Prostate gland (tissue), 2 donors: ENCODE data around the gene PCDH1.
"Not testable (repeated sequence)": the region's sequence is repeated elsewhere in the genome, so short reads cannot be mapped to it uniquely, and the experiment has no call there.

Source experiments
- POLR2A ChIP-seq: fragments of 450-650 bp; IDR thresholded peaks from one replicate; pipeline ENCODE4 v1.6.1; 2016; ENCODE audit warnings: antibody characterized with exemption, mild to moderate bottlenecking
- POLR2AphosphoS5 ChIP-seq: sonication (generic); formaldehyde crosslinking; IDR thresholded peaks from one replicate; pipeline ENCODE4 v1.6.1; 2017; ENCODE audit warnings: antibody characterized with exemption
- TF ChIP-seq, protein P1 (sequence below), 4 experiments: fragments of 200-600 bp in 2 of 4; fragments of 450-650 bp in 2 of 4; sonication (generic) in 2 of 4; IDR thresholded peaks; 1 replicate in 3 of 4; 2 replicates in 1 of 4; pipeline ENCODE4 v1.5.1; 2016 to 2019; ENCODE audit warnings: antibody characterized with exemption in 4 of 4, mild to moderate bottlenecking in 2 of 4, moderate library complexity in 2 of 4

- TF ChIP-seq, protein P1, sequence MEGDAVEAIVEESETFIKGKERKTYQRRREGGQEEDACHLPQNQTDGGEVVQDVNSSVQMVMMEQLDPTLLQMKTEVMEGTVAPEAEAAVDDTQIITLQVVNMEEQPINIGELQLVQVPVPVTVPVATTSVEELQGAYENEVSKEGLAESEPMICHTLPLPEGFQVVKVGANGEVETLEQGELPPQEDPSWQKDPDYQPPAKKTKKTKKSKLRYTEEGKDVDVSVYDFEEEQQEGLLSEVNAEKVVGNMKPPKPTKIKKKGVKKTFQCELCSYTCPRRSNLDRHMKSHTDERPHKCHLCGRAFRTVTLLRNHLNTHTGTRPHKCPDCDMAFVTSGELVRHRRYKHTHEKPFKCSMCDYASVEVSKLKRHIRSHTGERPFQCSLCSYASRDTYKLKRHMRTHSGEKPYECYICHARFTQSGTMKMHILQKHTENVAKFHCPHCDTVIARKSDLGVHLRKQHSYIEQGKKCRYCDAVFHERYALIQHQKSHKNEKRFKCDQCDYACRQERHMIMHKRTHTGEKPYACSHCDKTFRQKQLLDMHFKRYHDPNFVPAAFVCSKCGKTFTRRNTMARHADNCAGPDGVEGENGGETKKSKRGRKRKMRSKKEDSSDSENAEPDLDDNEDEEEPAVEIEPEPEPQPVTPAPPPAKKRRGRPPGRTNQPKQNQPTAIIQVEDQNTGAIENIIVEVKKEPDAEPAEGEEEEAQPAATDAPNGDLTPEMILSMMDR (IDR thresholded peaks at IDR 0.05), result not testable (repeated sequence)
- not testable (repeated sequence) for TF ChIP-seq POLR2A, POLR2AphosphoS5
Measured at GRCh38 chr5:141820686-141821085, 57.5 kb downstream of the PCDH1 start.
